Measurements from ENCODE around the gene GRM6. TPM values are rescaled to one million over a fixed set of nuclear protein-coding genes. Genes with fewer than 3 reads are reported as not detected.

Gene GRM6
- total RNA-seq = not detected
- long read RNA-seq = 0 reads

GRCh38 chr5:178994580-178995340 is at the start of gene GRM6:
TSS of gene GRM6 (minus strand) at chr5:178995320. CDS start at chr5:178994944, 376 bp downstream.
- no peak for TF ChIP-seq CTCF (IDR thresholded peaks at IDR 0.05)
- Histone ChIP-seq H3K4me1 (no peaks in the 10 kb centered on the region), H3K9me3 (no peaks in the 10 kb centered on the region), H3K27ac (no peak within 1 kb of the TSS), H3K36me3 (no peaks in the 10 kb centered on the region), H3K27me3 (peaks cover 5% of the 10 kb centered on the region), H3K4me3 (no peak within 1 kb of the TSS)
- DNase-seq = no peak
- intact Hi-C loops (cut with DNase I) = no loop called here
- ATAC-seq = no peak

GRCh38 chr5:179044765-179045164 is 49.6 kb upstream of the GRM6 start:
- Histone ChIP-seq H3K36me3 (no peaks in the 10 kb centered on the region), H3K4me3 (no peak overlapping the region), H3K27ac (no peak overlapping the region), H3K4me1 (no peaks in the 10 kb centered on the region), H3K9me3 (peaks cover 5% of the 10 kb centered on the region), H3K27me3 (no peaks in the 10 kb centered on the region)
- ATAC-seq (no peak), DNase-seq (no peak)
- TF ChIP-seq CTCF (IDR thresholded peaks at IDR 0.05) = no peak
- intact Hi-C loops (cut with DNase I) = no loop called here

- peaks cover 45% of the 10 kb centered on the region for H3K36me3 ChIP-seq
Measured at GRCh38 chr5:179033004-179033580, 38.0 kb upstream of the GRM6 start.

GRCh38 chr5:179023528-179024189 is 28.5 kb upstream of the GRM6 start, which contains the start of gene ZNF879:
TSS of gene ZNF879 (plus strand) at chr5:179023804. CDS start at chr5:179025005, 1,201 bp downstream.
- TF ChIP-seq CTCF (IDR thresholded peaks at IDR 0.05) = no peak
- DNase-seq (peak; percentile 97), ATAC-seq (peak; percentile 99)
- Histone ChIP-seq H3K27ac (peak within 1 kb of the TSS; percentile 86), H3K4me3 (peak within 1 kb of the TSS; percentile 76), H3K9me3 (peaks cover 1% of the 10 kb centered on the region), H3K36me3 (peaks cover 24% of the 10 kb centered on the region), H3K27me3 (no peaks in the 10 kb centered on the region), H3K4me1 (peaks cover 8% of the 10 kb centered on the region)
- intact Hi-C loops (cut with DNase I) = no loop called here

More at GRCh38 chr5:179033004-179033580, 38.0 kb upstream of the GRM6 start:
- Histone ChIP-seq H3K27me3 (no peaks in the 10 kb centered on the region), H3K4me3 (no peak overlapping the region), H3K27ac (no peak overlapping the region), H3K9me3 (peaks cover 89% of the 10 kb centered on the region), H3K4me1 (no peaks in the 10 kb centered on the region)
- DNase-seq = no peak
- TF ChIP-seq CTCF (IDR thresholded peaks at IDR 0.05) = no peak
- ATAC-seq = no peak
- intact Hi-C loops (cut with DNase I) = no loop called here

GRCh38 chr5:179008667-179009066 is 13.5 kb upstream of the GRM6 start:
- no peaks in the 10 kb centered on the region for H3K36me3 ChIP-seq
- intact Hi-C loops (cut with DNase I) = no loop called here
- no peak overlapping the region for H3K4me3 ChIP-seq
- no peaks in the 10 kb centered on the region for H3K9me3 ChIP-seq
- DNase-seq (no peak), ATAC-seq (no peak)
- H3K27ac ChIP-seq = no peak overlapping the region
- H3K4me1 ChIP-seq = no peaks in the 10 kb centered on the region
- no peak for TF ChIP-seq CTCF (IDR thresholded peaks at IDR 0.05)
- no peaks in the 10 kb centered on the region for H3K27me3 ChIP-seq

Measured in upper lobe of right lung (tissue), 1 donor.